PC-3 (cell line): ENCODE results near the gene TCF19.

Source experiments
- EZH2 ChIP-seq: fragments of 300-600 bp; sonication (generic); IDR thresholded peaks from one replicate; pipeline ENCODE4 v1.6.1; 2017; ENCODE audit warnings: antibody characterized with exemption, mild to moderate bottlenecking, low read length; ENCODE audit not compliant: unreplicated experiment
- TF ChIP-seq, protein P1 (sequence below): fragments of 300-600 bp; sonication (generic); conservative IDR thresholded peaks from 2 replicates; pipeline ENCODE4 v1.5.1; 2017; ENCODE audit warnings: antibody characterized with exemption, low read depth, mild to moderate bottlenecking, low read length

GRCh38 chr6:31209137-31209536 lies 50.7 kb downstream of the TCF19 start:
- TF ChIP-seq, protein P1, sequence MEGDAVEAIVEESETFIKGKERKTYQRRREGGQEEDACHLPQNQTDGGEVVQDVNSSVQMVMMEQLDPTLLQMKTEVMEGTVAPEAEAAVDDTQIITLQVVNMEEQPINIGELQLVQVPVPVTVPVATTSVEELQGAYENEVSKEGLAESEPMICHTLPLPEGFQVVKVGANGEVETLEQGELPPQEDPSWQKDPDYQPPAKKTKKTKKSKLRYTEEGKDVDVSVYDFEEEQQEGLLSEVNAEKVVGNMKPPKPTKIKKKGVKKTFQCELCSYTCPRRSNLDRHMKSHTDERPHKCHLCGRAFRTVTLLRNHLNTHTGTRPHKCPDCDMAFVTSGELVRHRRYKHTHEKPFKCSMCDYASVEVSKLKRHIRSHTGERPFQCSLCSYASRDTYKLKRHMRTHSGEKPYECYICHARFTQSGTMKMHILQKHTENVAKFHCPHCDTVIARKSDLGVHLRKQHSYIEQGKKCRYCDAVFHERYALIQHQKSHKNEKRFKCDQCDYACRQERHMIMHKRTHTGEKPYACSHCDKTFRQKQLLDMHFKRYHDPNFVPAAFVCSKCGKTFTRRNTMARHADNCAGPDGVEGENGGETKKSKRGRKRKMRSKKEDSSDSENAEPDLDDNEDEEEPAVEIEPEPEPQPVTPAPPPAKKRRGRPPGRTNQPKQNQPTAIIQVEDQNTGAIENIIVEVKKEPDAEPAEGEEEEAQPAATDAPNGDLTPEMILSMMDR: no peak
- TF ChIP-seq EZH2: no peak
